Psoas muscle (tissue), 8 donors: ENCODE results near the gene ATG4A. TPM values are rescaled to one million over a fixed set of nuclear protein-coding genes. Genes with fewer than 3 reads are reported as not detected.
A peak's percentile ranks its signal among the peaks of the same experiment; 100 is the strongest.

Experiments used
- ATAC-seq, 4 donors: fragments of 200-7000 bp; cut with Tn5 transposase; one replicate each; pipeline ENCODE4 v1.9.1; 2020; ENCODE audit warnings: moderate library complexity in 3 of 4, mild to moderate bottlenecking in 2 of 4
- DNase-seq, 2 donors: peaks; one replicate each; pipeline ENCODE4 v3.0.0-alpha.2; 2020
- H3K27ac ChIP-seq: fragments of 200-600 bp; one replicate; pipeline ENCODE4 v1.8.0; 2022
- H3K27me3 ChIP-seq, 3 donors: fragments of 200-600 bp in 1 of 3; one replicate each; pipeline versions ENCODE4 v1.6.1 to v1.8.0; 2013 to 2022; ENCODE audit warnings: low read length in 2 of 3, mild to moderate bottlenecking in 2 of 3, moderate library complexity in 1 of 3; ENCODE audit not compliant: insufficient read depth in 3 of 3
- H3K36me3 ChIP-seq, 2 donors: fragments of 200-600 bp in 1 of 2; one replicate each; pipeline versions ENCODE4 v1.6.1 to v1.8.0; 2013 to 2022; ENCODE audit warnings: low read depth in 1 of 2, mild to moderate bottlenecking in 1 of 2, moderate library complexity in 1 of 2; ENCODE audit not compliant: insufficient read depth in 1 of 2
- H3K4me1 ChIP-seq: fragments of 200-600 bp; one replicate; pipeline ENCODE4 v1.8.0; 2022
- H3K4me3 ChIP-seq: fragments of 200-600 bp; one replicate; pipeline ENCODE4 v1.8.0; 2022; ENCODE audit warnings: mild to moderate bottlenecking
- H3K9me3 ChIP-seq: fragments of 200-600 bp; one replicate; pipeline ENCODE4 v1.8.0; 2022
- WGBS, 3 donors: extraction: QIAGEN DNeasy Blood & Tissue Kit; methylation state at CpG; one replicate each; pipeline versions ENCODE4 v1.1.6 to v1.1.7; 2013; 5-methylcytosine and 5-hydroxymethylcytosine counted together
- intact Hi-C, 2 donors: fragments of 100-400 bp; cut with DNase I; formaldehyde crosslinking; loops; one replicate each; pipeline versions ENCODE4 v1.11.0 to v1.14.2; 2022
- polyA plus RNA-seq, 3 donors: library from polyadenylated mRNA; stranded (reverse); fragments of 200-250 nt; gene quantifications; one replicate each; pipeline ENCODE4 v1.2.3, GENCODE V29; 2013
- total RNA-seq, 4 donors: library from RNA; stranded (reverse); fragmentation: NEBNext Ultra II Directional in 2 of 4; extraction: Animal tissue kit (Norgen Biotek cat#: 25700) in 2 of 4; gene quantifications; one replicate each; pipeline versions ENCODE4 v1.2.1 to v1.2.4, GENCODE V29; 2021 to 2023
- TF ChIP-seq, protein P1 (sequence below): fragments of 200-600 bp; IDR thresholded peaks from one replicate; pipeline ENCODE4 v1.8.0; 2022; ENCODE audit warnings: antibody characterized with exemption
- donor health status: healthy with polysubstance abuse.
- donor health status: DM: no; HTN: no; CAD: no; lungs with moderate emphysema.
- donor health status: Bipolar disorder and iron deficiency.
- donor health status: healthy.
- donor health status: DM: yes; HTN: yes; CAD: no.
- donor health status: DM: no; HTN: no; CAD: no.
- donor health status: DM: no; HTN: no; CAD: no.
- donor health status: DM: yes; HTN: yes; CAD: no.

The ATG4A gene
- total and polyA plus RNA-seq, 7 donors: 14.7 to 35.1 (median 22.3) TPM

GRCh38 chrX:108186811-108187210, 95.2 kb downstream of the ATG4A start:
- Histone ChIP-seq H3K27ac (no peak overlapping the region), H3K27me3 (peaks cover 0 to 12% (median 0%) of the 10 kb centered on the region in 3 donors), H3K36me3 (no peaks in the 10 kb centered on the region), H3K4me1 (no peaks in the 10 kb centered on the region), H3K4me3 (no peak overlapping the region), H3K9me3 (no peaks in the 10 kb centered on the region)
- TF ChIP-seq, protein P1, sequence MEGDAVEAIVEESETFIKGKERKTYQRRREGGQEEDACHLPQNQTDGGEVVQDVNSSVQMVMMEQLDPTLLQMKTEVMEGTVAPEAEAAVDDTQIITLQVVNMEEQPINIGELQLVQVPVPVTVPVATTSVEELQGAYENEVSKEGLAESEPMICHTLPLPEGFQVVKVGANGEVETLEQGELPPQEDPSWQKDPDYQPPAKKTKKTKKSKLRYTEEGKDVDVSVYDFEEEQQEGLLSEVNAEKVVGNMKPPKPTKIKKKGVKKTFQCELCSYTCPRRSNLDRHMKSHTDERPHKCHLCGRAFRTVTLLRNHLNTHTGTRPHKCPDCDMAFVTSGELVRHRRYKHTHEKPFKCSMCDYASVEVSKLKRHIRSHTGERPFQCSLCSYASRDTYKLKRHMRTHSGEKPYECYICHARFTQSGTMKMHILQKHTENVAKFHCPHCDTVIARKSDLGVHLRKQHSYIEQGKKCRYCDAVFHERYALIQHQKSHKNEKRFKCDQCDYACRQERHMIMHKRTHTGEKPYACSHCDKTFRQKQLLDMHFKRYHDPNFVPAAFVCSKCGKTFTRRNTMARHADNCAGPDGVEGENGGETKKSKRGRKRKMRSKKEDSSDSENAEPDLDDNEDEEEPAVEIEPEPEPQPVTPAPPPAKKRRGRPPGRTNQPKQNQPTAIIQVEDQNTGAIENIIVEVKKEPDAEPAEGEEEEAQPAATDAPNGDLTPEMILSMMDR: no peak
- ATAC-seq: no peak
- WGBS, 3 donors: 39 to 58% (median 54%) methylated on average over 4 of the region's 4 CpGs
- intact Hi-C loops: no loop called here
- DNase-seq: no peak

GRCh38 chrX:108198420-108198819, 106.8 kb downstream of the ATG4A start:
- Histone ChIP-seq H3K9me3 (no peaks in the 10 kb centered on the region), H3K27me3 (peaks cover 0 to 17% (median 0%) of the 10 kb centered on the region in 3 donors), H3K4me1 (no peaks in the 10 kb centered on the region), H3K4me3 (no peak overlapping the region), H3K36me3 (no peaks in the 10 kb centered on the region), H3K27ac (no peak overlapping the region)
- intact Hi-C loops: no loop called here
- TF ChIP-seq, protein P1: no peak
- DNase-seq: no peak
- ATAC-seq: no peak
- 38 to 88% (median 71%) methylated on average over 1 of the region's 1 CpG for WGBS, 3 donors

GRCh38 chrX:108199041-108199440, 107.5 kb downstream of the ATG4A start:
- no peaks in the 10 kb centered on the region for H3K4me1 ChIP-seq
- WGBS, 3 donors: 33 to 49% (median 43%) methylated on average over 2 of the region's 2 CpGs
- no peak for DNase-seq
- TF ChIP-seq, protein P1: no peak
- no peaks in the 10 kb centered on the region for H3K9me3 ChIP-seq
- intact Hi-C loops: no loop called here
- H3K27me3 ChIP-seq: peaks cover 0 to 18% (median 0%) of the 10 kb centered on the region in 3 donors
- no peaks in the 10 kb centered on the region for H3K36me3 ChIP-seq
- no peak overlapping the region for H3K4me3 ChIP-seq
- no peak overlapping the region for H3K27ac ChIP-seq
- ATAC-seq: no peak

GRCh38 chrX:108199691-108200090, 108.1 kb downstream of the ATG4A start:
- intact Hi-C loops: loop anchor here in 1 of 2 donors (10.0 kb wide), 1 partner anchor 1275 kb away; no protein-coding TSS in a partner anchor
- WGBS, 3 donors: 2 to 5% (median 5%) methylated on average over 4 of the region's 4 CpGs
- no peak overlapping the region for H3K27ac ChIP-seq
- no peaks in the 10 kb centered on the region for H3K4me1 ChIP-seq
- no peak overlapping the region for H3K4me3 ChIP-seq
- no peaks in the 10 kb centered on the region for H3K9me3 ChIP-seq
- H3K27me3 ChIP-seq: peaks cover 0 to 18% (median 0%) of the 10 kb centered on the region in 3 donors
- DNase-seq (no peak), ATAC-seq (peak in 2 of 4 donors; percentile 53 to 71)
- no peaks in the 10 kb centered on the region for H3K36me3 ChIP-seq
- TF ChIP-seq, protein P1: peak; percentile 54

DNA sequence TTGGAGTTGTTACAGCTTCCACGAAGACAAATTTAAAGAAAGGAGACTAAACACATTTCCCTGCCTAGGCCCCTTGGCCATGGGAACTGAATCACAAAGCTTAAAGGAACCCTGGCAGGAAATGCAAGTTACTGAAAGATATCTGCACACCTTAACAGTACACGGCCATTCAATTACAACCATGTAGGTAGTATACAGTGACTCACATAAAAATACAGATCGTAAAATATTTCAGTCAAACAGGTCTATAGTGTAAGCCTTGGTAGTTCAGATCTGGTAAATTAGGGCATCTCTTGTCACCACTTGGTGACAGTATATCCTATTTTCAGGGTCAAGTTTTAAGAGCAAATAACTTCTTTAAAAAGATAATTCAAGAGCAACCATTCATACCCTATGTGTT, 112.0 kb downstream of the ATG4A start:
- TF ChIP-seq, protein P1: no peak
- no peak overlapping the region for H3K4me3 ChIP-seq
- no peak for ATAC-seq
- no peaks in the 10 kb centered on the region for H3K9me3 ChIP-seq
- H3K36me3 ChIP-seq: no peaks in the 10 kb centered on the region
- H3K27ac ChIP-seq: no peak overlapping the region
- H3K27me3 ChIP-seq: peaks cover 0 to 25% (median 0%) of the 10 kb centered on the region in 3 donors
- WGBS, 3 donors: 66 to 89% (median 75%) methylated on average over 3 of the region's 3 CpGs
- no peaks in the 10 kb centered on the region for H3K4me1 ChIP-seq
- DNase-seq: no peak
- intact Hi-C loops: loop anchor here in 1 of 2 donors (10.0 kb wide), 1 partner anchor 1271 kb away; no protein-coding TSS in a partner anchor
